ENCODE measurements around the gene SLC38A3. TPM values are rescaled to one million over a fixed set of nuclear protein-coding genes. Genes with fewer than 3 reads are reported as not detected.

Gene SLC38A3
- total and polyA plus RNA-seq, 9 of the 15 experiments (the other 6 are each of a cell fraction or from before 2014, with no cell fraction given) = 0.09 to 0.38 (median 0.16) TPM; not detected in 6

GRCh38 chr3:50195501-50196252 is 9.4 kb upstream of the SLC38A3 start:
- Histone ChIP-seq H3K36me3 (ENCODE audit: control insufficient read depth, insufficient read depth, low read length) (no peaks in the 10 kb centered on the region), H3K4me2 (ENCODE audit: insufficient read depth, low read length) (no peak overlapping the region), H3K4me3 (no peak overlapping the region), H3K9me3 (replicated peaks; ENCODE audit: control insufficient read depth, insufficient read depth, low read depth, low read length) (no peaks in the 10 kb centered on the region), H3K4me1 (replicated peaks in 1 of 2; ENCODE audit: control insufficient read depth in 2 of 2, insufficient read depth in 2 of 2, low read length in 2 of 2) (peaks cover 2 to 29% of the 10 kb centered on the region in 2 experiments; a peak in 2 of 5 replicates), H2AFZ (ENCODE audit: low read depth, low read length) (no peak overlapping the region), H3K79me2 (ENCODE audit: control insufficient read depth, insufficient read depth, low read length) (no peaks in the 10 kb centered on the region), H3K9me1 (ENCODE audit: control insufficient read depth, insufficient read depth, low read length) (no peaks in the 10 kb centered on the region), H4K20me1 (replicated peaks; ENCODE audit: control insufficient read depth, insufficient read depth, low read length) (no peaks in the 10 kb centered on the region; the same call in 1 of the 2 replicates), H3K27ac (ENCODE audit: extremely low read depth, low read depth, low read length) (no peak overlapping the region), H3K9ac (ENCODE audit: insufficient read depth in 1 of 2, low read depth in 2 of 2, low read length in 2 of 2) (peak overlapping the region in 1 of 2 experiments; percentile 64; a peak in 1 of 4 replicates), H3K27me3 (ENCODE audit: control insufficient read depth in 2 of 2, insufficient read depth in 2 of 2, low read length in 2 of 2) (peaks cover 0 to 16% of the 10 kb centered on the region in 2 experiments; a peak in 2 of 5 replicates)
- ChIA-PET CTCF (ENCODE audit: low intra/inter-chr PET ratio) (interaction anchor here (0.6 to 4.9 kb wide), 4 partner anchors 28 to 78 kb away, joined by 3 to 91 read pairs (median 22); no protein-coding TSS in a partner anchor), POLR2A (interaction anchor here (0.6 to 0.9 kb wide), 3 partner anchors 46 to 195 kb away, joined by 3 read pairs; no protein-coding TSS in a partner anchor)
- no peak for FAIRE-seq
- 0% methylated on average over 3 of the region's 4 CpGs for WGBS (ENCODE audit: insufficient coverage, low coverage, missing lambda C conversion rate)
- in situ Hi-C loops (cut with MboI) = no loop called here
- no peak for DNase-seq (ENCODE audit: extremely low read depth in 1 of 4, low spot score in 3 of 4)
- BruUV-seq (replicated peaks) = no TSS peak
- intact Hi-C loops (cut with micrococcal nuclease) = no loop called here
- no peak for ATAC-seq
- TF ChIP-seq CBX3 (IDR thresholded peaks at IDR 0.05; ENCODE audit: borderline replicate concordance in 1 of 2, low read length in 2 of 2) (no peak), TFAP4 (CRISPR knock-in tag; IDR thresholded peaks at IDR 0.05; ENCODE audit: borderline replicate concordance) (peak; percentile 22; the same call in 1 of the 2 replicates), ZNF431 (CRISPR knock-in tag; IDR thresholded peaks at IDR 0.05) (no peak), KDM2B (CRISPR knock-in tag; IDR thresholded peaks at IDR 0.05) (no peak)
- TF ChIP-seq, protein P1, sequence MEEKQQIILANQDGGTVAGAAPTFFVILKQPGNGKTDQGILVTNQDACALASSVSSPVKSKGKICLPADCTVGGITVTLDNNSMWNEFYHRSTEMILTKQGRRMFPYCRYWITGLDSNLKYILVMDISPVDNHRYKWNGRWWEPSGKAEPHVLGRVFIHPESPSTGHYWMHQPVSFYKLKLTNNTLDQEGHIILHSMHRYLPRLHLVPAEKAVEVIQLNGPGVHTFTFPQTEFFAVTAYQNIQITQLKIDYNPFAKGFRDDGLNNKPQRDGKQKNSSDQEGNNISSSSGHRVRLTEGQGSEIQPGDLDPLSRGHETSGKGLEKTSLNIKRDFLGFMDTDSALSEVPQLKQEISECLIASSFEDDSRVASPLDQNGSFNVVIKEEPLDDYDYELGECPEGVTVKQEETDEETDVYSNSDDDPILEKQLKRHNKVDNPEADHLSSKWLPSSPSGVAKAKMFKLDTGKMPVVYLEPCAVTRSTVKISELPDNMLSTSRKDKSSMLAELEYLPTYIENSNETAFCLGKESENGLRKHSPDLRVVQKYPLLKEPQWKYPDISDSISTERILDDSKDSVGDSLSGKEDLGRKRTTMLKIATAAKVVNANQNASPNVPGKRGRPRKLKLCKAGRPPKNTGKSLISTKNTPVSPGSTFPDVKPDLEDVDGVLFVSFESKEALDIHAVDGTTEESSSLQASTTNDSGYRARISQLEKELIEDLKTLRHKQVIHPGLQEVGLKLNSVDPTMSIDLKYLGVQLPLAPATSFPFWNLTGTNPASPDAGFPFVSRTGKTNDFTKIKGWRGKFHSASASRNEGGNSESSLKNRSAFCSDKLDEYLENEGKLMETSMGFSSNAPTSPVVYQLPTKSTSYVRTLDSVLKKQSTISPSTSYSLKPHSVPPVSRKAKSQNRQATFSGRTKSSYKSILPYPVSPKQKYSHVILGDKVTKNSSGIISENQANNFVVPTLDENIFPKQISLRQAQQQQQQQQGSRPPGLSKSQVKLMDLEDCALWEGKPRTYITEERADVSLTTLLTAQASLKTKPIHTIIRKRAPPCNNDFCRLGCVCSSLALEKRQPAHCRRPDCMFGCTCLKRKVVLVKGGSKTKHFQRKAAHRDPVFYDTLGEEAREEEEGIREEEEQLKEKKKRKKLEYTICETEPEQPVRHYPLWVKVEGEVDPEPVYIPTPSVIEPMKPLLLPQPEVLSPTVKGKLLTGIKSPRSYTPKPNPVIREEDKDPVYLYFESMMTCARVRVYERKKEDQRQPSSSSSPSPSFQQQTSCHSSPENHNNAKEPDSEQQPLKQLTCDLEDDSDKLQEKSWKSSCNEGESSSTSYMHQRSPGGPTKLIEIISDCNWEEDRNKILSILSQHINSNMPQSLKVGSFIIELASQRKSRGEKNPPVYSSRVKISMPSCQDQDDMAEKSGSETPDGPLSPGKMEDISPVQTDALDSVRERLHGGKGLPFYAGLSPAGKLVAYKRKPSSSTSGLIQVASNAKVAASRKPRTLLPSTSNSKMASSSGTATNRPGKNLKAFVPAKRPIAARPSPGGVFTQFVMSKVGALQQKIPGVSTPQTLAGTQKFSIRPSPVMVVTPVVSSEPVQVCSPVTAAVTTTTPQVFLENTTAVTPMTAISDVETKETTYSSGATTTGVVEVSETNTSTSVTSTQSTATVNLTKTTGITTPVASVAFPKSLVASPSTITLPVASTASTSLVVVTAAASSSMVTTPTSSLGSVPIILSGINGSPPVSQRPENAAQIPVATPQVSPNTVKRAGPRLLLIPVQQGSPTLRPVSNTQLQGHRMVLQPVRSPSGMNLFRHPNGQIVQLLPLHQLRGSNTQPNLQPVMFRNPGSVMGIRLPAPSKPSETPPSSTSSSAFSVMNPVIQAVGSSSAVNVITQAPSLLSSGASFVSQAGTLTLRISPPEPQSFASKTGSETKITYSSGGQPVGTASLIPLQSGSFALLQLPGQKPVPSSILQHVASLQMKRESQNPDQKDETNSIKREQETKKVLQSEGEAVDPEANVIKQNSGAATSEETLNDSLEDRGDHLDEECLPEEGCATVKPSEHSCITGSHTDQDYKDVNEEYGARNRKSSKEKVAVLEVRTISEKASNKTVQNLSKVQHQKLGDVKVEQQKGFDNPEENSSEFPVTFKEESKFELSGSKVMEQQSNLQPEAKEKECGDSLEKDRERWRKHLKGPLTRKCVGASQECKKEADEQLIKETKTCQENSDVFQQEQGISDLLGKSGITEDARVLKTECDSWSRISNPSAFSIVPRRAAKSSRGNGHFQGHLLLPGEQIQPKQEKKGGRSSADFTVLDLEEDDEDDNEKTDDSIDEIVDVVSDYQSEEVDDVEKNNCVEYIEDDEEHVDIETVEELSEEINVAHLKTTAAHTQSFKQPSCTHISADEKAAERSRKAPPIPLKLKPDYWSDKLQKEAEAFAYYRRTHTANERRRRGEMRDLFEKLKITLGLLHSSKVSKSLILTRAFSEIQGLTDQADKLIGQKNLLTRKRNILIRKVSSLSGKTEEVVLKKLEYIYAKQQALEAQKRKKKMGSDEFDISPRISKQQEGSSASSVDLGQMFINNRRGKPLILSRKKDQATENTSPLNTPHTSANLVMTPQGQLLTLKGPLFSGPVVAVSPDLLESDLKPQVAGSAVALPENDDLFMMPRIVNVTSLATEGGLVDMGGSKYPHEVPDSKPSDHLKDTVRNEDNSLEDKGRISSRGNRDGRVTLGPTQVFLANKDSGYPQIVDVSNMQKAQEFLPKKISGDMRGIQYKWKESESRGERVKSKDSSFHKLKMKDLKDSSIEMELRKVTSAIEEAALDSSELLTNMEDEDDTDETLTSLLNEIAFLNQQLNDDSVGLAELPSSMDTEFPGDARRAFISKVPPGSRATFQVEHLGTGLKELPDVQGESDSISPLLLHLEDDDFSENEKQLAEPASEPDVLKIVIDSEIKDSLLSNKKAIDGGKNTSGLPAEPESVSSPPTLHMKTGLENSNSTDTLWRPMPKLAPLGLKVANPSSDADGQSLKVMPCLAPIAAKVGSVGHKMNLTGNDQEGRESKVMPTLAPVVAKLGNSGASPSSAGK (IDR thresholded peaks at IDR 0.05) = peak; percentile 31; the same call in 1 of the 2 replicates
- TF ChIP-seq, protein P2, sequence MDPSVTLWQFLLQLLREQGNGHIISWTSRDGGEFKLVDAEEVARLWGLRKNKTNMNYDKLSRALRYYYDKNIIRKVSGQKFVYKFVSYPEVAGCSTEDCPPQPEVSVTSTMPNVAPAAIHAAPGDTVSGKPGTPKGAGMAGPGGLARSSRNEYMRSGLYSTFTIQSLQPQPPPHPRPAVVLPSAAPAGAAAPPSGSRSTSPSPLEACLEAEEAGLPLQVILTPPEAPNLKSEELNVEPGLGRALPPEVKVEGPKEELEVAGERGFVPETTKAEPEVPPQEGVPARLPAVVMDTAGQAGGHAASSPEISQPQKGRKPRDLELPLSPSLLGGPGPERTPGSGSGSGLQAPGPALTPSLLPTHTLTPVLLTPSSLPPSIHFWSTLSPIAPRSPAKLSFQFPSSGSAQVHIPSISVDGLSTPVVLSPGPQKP (CRISPR knock-in tag; IDR thresholded peaks at IDR 0.05) = no peak

Measured in K562 (cell line).